Large intestine (tissue), 3 donors: Measurements from ENCODE around the gene PIP5K1B. TPM values are rescaled to one million over a fixed set of nuclear protein-coding genes. Genes with fewer than 3 reads are reported as not detected.
"Not testable (repeated sequence)": the region's sequence is repeated elsewhere in the genome, so short reads cannot be mapped to it uniquely, and the experiment has no call there.

Source experiments
- DNase-seq, 2 donors: peaks; one replicate each; pipeline versions ENCODE4 v3.0.0 to v3.0.0-alpha.2; 2013
- H3K27ac ChIP-seq: one replicate; pipeline ENCODE4 v1.5.1; 2013; ENCODE audit warnings: low read length
- H3K27me3 ChIP-seq: 2 replicates; pipeline ENCODE4 v1.6.1; 2013; ENCODE audit warnings: low read length; ENCODE audit not compliant: control insufficient read depth, insufficient read depth
- H3K36me3 ChIP-seq: 2 replicates; pipeline ENCODE4 v1.6.1; 2013; ENCODE audit warnings: low read length; ENCODE audit not compliant: control insufficient read depth, insufficient read depth
- H3K4me1 ChIP-seq: one replicate; pipeline ENCODE4 v1.6.1; 2013; ENCODE audit warnings: low read length; ENCODE audit not compliant: control insufficient read depth, insufficient read depth
- H3K4me3 ChIP-seq: one replicate; pipeline ENCODE4 v1.5.1; 2013; ENCODE audit warnings: low read length
- H3K9me3 ChIP-seq: one replicate; pipeline ENCODE4 v1.6.1; 2013; ENCODE audit warnings: mild to moderate bottlenecking, low read depth, low read length, moderate library complexity; ENCODE audit not compliant: control insufficient read depth
- WGBS: methylation state at CpG from one replicate; pipeline ENCODE4 v1.1.5; 2013; ENCODE audit warnings: low lambda C conversion rate; ENCODE audit not compliant: insufficient coverage; 5-methylcytosine and 5-hydroxymethylcytosine counted together
- polyA plus RNA-seq: library from polyadenylated mRNA; unstranded; fragments of 120-200 nt; gene quantifications from one replicate; pipeline ENCODE4 v1.2.1, GENCODE V29; 2013

Gene PIP5K1B
- polyA plus RNA-seq, 1 donor, result 57.9 TPM

DNA sequence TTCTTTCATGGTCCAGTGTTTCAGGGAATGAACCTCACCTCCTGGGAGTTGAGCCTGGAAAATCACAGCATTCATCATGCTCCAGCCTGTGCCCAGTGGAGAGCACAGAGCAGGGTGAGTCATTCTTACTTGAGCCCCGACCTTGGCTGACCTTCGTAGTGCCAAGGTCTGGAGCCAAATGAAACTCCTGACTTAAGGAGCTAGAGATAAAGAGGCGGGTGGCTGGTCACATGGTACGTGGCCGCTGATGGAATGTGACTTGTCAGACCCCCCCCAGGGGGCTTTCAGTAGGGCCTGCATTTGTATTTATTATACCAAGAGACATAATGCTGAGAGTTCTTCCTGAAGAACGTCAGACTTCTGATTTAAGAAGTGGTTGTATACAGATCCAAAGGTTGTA lies 15.0 kb upstream of the PIP5K1B start:
- peaks cover 4% of the 10 kb centered on the region for H3K4me1 ChIP-seq
- H3K36me3 ChIP-seq, result no peaks in the 10 kb centered on the region
- DNase-seq, result peak; percentile 86 to 90
- H3K4me3 ChIP-seq, result no peak overlapping the region
- WGBS, result 17% methylated on average over 1 of the region's 6 CpGs
- no peaks in the 10 kb centered on the region for H3K27me3 ChIP-seq
- no peaks in the 10 kb centered on the region for H3K9me3 ChIP-seq
- H3K27ac ChIP-seq, result peak overlapping the region; percentile 55

DNA sequence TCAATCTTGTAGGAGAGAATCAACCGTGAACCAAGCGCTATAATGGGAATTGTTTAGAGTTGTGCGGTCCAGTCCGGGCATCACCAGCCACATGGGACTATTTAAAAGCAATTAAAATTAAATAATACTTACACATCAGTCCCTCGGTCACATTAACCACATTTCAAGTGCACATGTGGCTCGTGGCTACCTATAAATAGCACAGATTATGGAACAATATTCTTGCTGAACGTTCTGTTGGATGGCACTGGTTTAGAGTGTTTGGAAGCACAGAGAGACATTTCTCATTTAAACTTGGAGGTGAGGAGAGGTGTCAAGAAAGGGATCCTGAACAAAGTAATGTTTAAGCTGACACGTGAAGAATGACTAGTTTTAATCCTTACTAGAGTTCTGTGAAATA lies 12.5 kb upstream of the PIP5K1B start:
- Histone ChIP-seq H3K27ac (no peak overlapping the region), H3K4me3 (no peak overlapping the region), H3K9me3 (no peaks in the 10 kb centered on the region), H3K36me3 (no peaks in the 10 kb centered on the region), H3K27me3 (no peaks in the 10 kb centered on the region), H3K4me1 (peaks cover 4% of the 10 kb centered on the region)
- WGBS, result 76% methylated on average over 2 of the region's 8 CpGs
- DNase-seq, result no peak

DNA sequence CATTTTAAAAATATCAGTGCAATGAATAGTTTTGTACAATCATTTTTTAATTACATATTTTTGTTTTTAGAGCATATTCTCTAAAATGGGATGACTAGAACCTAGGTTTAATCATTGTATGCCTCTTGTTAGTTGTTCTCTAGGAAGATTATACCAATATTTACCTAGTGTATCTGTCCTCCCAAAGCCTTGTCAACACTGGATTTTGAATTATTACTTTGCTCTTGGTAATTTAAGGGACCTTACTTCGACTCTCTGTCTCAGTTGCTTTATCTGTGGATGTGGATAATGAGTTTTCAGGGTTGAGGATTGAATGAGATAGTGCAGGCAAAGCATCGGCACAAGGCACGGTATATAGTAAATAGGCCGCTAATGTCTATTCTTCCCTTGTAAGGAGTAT lies 10.9 kb upstream of the PIP5K1B start:
- WGBS, result no CpG with 5 or more reads among the region's 4 CpGs

DNA sequence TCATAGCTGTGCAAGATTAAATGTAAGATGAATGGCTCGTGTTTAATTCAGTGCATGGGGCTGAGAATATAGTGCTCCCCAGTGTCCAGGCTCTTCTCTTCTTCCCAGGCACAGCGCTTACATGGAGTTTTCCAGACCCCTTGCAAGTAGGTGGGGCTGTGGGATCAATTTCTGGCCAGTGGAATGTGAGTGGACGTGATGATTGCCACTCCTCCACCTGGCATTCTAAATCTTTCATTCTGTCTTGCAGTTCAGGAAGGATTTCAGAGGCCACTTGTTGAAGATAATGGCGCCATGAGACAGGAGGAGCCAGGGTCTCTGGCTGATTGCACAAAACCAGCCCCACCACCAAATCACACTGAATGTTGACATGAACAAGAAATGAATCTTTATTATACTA lies 7.2 kb upstream of the PIP5K1B start:
- no peak overlapping the region for H3K4me3 ChIP-seq
- WGBS, result no CpG with 5 or more reads among the region's 4 CpGs
- H3K36me3 ChIP-seq, result no peaks in the 10 kb centered on the region
- H3K27me3 ChIP-seq, result no peaks in the 10 kb centered on the region
- DNase-seq, result no peak
- no peaks in the 10 kb centered on the region for H3K9me3 ChIP-seq
- no peaks in the 10 kb centered on the region for H3K4me1 ChIP-seq
- no peak overlapping the region for H3K27ac ChIP-seq

More for the DNA sequence above, 10.9 kb upstream of the PIP5K1B start:
- H3K27me3 ChIP-seq, result no peaks in the 10 kb centered on the region
- no peak overlapping the region for H3K4me3 ChIP-seq
- H3K9me3 ChIP-seq, result no peaks in the 10 kb centered on the region
- no peaks in the 10 kb centered on the region for H3K36me3 ChIP-seq
- no peak overlapping the region for H3K27ac ChIP-seq
- no peak for DNase-seq
- H3K4me1 ChIP-seq, result peaks cover 4% of the 10 kb centered on the region

DNA sequence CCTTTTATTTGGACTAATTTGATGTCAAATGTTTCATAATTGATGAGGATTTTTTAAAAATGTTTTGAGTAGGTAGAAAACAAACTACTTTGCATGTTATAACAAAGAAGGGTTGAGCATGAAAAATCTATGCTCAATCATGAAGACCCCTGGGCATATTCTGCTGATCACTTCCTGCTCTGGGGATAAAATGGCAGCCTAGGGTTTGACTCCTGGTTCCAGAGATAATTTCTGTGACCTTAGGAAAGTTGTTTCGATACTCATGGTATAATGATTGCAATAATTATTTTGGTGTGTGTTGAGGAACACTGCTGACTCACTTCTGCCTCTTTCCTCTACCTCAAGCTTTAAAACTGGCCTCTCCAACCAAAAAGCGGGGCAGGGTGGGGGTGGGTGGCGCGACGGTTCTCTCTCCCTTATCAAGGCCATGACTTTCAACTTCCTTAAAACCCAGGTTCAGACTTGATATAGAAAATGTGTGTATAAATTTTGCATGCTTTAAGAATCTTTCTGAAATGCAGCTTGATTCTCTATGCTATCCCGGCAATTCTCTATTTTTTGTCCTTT lies 6.0 kb upstream of the PIP5K1B start:
- no peaks in the 10 kb centered on the region for H3K9me3 ChIP-seq
- no peak overlapping the region for H3K27ac ChIP-seq
- H3K4me1 ChIP-seq, result peaks cover 3% of the 10 kb centered on the region
- no peaks in the 10 kb centered on the region for H3K36me3 ChIP-seq
- WGBS, result 100% methylated on average over 1 of the region's 6 CpGs
- H3K4me3 ChIP-seq, result no peak overlapping the region
- no peaks in the 10 kb centered on the region for H3K27me3 ChIP-seq
- no peak for DNase-seq

DNA sequence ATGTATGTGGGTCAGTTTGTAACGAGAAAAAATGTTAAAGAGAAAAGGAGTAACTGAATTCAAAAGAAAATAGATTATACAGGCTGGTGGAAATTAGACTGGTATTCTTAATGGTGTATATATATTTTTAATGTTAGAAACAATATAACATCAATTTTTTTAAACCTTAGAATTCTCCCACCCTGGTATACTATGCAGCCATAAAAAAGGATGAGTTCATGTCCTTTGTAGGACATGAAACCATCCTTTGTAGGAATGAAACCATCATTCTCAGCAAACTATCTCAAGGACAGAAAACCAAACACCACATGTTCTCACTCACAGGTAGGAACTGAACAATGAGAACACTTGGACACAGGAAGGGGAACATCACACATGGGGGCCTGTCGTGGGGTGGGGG lies 5.4 kb upstream of the PIP5K1B start:
- H3K36me3 ChIP-seq, H3K4me3 ChIP-seq, H3K9me3 ChIP-seq, H3K27ac ChIP-seq, H3K4me1 ChIP-seq, H3K27me3 ChIP-seq, DNase-seq: not testable (repeated sequence)
- no CpG with 5 or more reads among the region's 2 CpGs for WGBS

DNA sequence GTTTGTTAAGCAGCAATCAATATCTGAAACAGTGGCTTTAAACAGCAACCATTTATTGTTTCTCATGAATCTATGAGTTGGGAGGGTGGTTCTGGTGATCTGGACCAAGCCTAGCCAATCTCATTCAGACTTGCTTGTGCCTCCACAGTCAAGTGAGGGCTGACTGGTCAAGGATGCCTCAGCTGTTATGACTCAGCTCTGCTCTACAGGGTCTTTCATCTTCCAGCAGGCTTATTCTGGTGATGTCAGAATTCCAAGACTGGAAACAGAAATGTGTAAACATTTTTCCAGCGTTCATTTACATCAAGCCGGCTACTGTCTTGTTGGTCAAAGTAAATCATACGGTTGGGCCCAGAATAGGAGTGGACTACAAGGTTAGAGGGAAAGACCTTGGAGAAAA lies 2.5 kb upstream of the PIP5K1B start:
- DNase-seq, result no peak
- H3K4me1 ChIP-seq, result peaks cover 3% of the 10 kb centered on the region
- no peaks in the 10 kb centered on the region for H3K9me3 ChIP-seq
- H3K27ac ChIP-seq, result no peak overlapping the region
- WGBS, result no CpG with 5 or more reads among the region's 3 CpGs
- H3K4me3 ChIP-seq, result no peak overlapping the region
- H3K27me3 ChIP-seq, result no peaks in the 10 kb centered on the region
- no peaks in the 10 kb centered on the region for H3K36me3 ChIP-seq

DNA sequence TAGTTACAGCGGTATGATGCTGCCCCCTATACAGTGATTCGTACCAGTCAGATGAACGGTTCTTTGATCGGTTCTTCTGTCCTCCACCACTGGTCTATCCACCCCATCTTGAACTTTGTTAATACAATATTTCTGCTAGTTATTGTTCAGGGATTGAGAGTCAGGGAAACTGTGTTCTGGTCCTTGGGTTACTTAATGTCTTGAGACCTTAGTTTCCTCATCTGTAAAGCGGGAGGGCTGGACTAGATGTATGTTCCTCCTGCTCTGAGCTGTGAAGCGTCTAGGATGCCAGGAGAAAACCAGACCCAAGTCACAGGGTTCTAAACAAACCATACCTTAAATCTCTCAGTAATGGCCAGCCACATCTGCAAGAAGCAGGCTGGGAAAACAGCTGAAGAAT lies 1.4 kb upstream of the PIP5K1B start:
- H3K27me3 ChIP-seq, result no peaks in the 10 kb centered on the region
- no CpG with 5 or more reads among the region's 6 CpGs for WGBS

DNA sequence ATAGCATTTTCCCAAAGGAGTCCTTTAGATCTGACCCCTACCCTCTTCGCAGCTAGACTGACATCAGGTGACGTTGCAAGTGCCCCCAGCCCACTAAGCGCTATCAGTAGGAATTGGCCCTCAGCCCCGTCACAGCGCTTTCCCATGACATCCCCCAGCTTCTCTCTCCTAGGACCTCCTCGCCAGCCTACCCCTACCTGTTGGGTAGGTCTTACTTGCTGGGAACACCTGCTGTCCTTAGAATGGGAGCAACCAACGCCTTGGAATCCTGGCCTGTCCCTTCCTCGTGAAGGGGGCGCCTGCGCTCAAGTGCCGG lies 584 bp upstream of the PIP5K1B start:
- H3K4me1 ChIP-seq, result peaks cover 10% of the 10 kb centered on the region

More for the DNA sequence above, 1.4 kb upstream of the PIP5K1B start:
- Histone ChIP-seq H3K4me1 (peaks cover 5% of the 10 kb centered on the region), H3K27ac (no peak overlapping the region), H3K36me3 (no peaks in the 10 kb centered on the region), H3K4me3 (no peak overlapping the region), H3K9me3 (no peaks in the 10 kb centered on the region)
- DNase-seq, result no peak

DNA sequence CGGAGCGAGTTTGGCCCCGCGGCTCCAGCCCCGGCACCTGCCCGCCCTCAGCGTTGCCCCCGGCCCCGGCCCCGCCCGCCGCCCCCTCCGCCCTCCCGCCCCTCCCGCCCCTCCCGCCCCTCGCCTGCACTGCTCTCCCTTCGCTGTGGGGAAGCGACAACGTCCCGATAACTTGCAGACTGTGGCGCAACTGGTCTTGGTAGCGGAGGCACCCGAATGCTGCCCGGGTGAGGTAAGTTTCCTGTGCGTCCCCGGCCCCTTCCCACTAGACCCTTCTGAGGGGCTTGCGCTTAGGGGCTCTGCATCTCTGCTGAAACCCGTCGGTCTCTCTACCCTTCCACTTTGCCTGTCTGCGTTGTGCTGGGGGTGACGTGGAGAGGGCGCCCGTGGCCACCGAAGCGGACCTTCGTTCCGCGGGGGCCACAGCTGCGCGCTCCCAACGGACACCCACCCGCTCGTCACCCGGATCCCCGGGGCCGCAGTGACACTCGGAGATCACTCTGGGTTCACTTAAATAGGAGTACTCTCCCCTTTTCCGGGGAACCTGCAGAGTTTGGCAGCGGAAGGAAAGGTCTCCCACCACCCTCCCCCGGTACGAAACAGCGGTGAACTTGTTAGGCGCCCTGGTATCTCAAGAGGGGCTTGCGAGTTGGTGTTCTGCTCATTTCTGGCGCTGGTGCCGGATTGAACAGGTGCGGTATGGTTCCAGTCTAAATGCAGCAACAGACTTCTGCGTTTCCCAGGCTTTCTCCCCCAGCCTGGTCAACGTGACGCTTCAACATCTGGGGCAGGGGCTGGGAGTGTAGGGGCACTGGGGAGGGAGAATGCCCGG lies 707 bp downstream of the PIP5K1B start:
- no peaks in the 10 kb centered on the region for H3K9me3 ChIP-seq
- peak overlapping the region; percentile 89 for H3K4me3 ChIP-seq
- H3K4me1 ChIP-seq, result peaks cover 18% of the 10 kb centered on the region
- no CpG with 5 or more reads among the region's 62 CpGs for WGBS
- peaks cover 3% of the 10 kb centered on the region for H3K36me3 ChIP-seq
- peak overlapping the region; percentile 96 for H3K27ac ChIP-seq
- no peaks in the 10 kb centered on the region for H3K27me3 ChIP-seq
- peak; percentile 59 to 84 for DNase-seq

More for the DNA sequence above, 584 bp upstream of the PIP5K1B start:
- Histone ChIP-seq H3K27ac (peak overlapping the region; percentile 96), H3K36me3 (peaks cover 3% of the 10 kb centered on the region), H3K27me3 (no peaks in the 10 kb centered on the region), H3K4me3 (peak overlapping the region; percentile 62), H3K9me3 (no peaks in the 10 kb centered on the region)
- WGBS, result no CpG with 5 or more reads among the region's 11 CpGs
- DNase-seq, result no peak
